A673 (cell line): Measurements from ENCODE around the gene TFCP2L1.

Experiments used
- EZH2 ChIP-seq: fragments of 200-600 bp; sonication (generic); IDR thresholded peaks from 2 replicates; pipeline ENCODE4 v1.6.1; 2017; ENCODE audit warnings: borderline replicate concordance, low read depth, mild to moderate bottlenecking, mixed read lengths, antibody characterized with exemption, low read length; ENCODE audit not compliant: poor library complexity, severe bottlenecking
- TF ChIP-seq, protein P1 (sequence below): fragments of 300-800, 200-600 bp; sonication (generic); conservative IDR thresholded peaks from 2 replicates; pipeline ENCODE4 v1.5.1; 2017; ENCODE audit warnings: low read depth, mild to moderate bottlenecking, antibody characterized with exemption, low read length, moderate library complexity, mixed read lengths

DNA sequence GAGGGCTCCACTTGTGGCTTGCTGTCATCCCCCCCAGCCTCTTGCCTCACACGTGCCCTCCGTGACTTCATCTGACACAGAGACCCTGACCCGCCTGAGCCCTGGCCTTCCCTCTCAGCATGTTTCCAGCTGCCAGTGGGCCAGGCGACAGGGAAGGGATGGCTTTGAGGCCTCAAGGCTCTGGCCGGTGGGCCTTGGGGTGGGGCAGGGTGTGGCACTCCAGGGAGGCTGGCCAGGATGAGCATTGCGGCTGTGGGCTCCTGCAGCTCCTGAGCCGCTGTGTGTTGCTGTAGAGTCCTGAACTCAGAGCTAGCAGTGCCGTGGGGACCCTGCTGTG is 85.0 kb downstream of the TFCP2L1 start:
- TF ChIP-seq, protein P1, sequence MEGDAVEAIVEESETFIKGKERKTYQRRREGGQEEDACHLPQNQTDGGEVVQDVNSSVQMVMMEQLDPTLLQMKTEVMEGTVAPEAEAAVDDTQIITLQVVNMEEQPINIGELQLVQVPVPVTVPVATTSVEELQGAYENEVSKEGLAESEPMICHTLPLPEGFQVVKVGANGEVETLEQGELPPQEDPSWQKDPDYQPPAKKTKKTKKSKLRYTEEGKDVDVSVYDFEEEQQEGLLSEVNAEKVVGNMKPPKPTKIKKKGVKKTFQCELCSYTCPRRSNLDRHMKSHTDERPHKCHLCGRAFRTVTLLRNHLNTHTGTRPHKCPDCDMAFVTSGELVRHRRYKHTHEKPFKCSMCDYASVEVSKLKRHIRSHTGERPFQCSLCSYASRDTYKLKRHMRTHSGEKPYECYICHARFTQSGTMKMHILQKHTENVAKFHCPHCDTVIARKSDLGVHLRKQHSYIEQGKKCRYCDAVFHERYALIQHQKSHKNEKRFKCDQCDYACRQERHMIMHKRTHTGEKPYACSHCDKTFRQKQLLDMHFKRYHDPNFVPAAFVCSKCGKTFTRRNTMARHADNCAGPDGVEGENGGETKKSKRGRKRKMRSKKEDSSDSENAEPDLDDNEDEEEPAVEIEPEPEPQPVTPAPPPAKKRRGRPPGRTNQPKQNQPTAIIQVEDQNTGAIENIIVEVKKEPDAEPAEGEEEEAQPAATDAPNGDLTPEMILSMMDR: no peak
- no peak for TF ChIP-seq EZH2
